OCI-LY1 (cell line): ENCODE data around the gene CXXC5.

Experiments used
- EZH2 ChIP-seq: fragments of 200-600 bp; sonication (generic), shearing (Covaris generic); IDR thresholded peaks from 2 replicates; pipeline ENCODE4 v1.8.0; 2017; ENCODE audit warnings: borderline replicate concordance, mixed run types, mild to moderate bottlenecking, antibody characterized with exemption, low read length, moderate library complexity, mixed read lengths
- TF ChIP-seq, protein P1 (sequence below): fragments of 200-600 bp; sonication (generic), shearing (Covaris generic); IDR thresholded peaks from 2 replicates; pipeline ENCODE4 v1.5.1; 2017; ENCODE audit warnings: mild to moderate bottlenecking, antibody characterized with exemption, low read length, moderate library complexity, mixed read lengths

DNA sequence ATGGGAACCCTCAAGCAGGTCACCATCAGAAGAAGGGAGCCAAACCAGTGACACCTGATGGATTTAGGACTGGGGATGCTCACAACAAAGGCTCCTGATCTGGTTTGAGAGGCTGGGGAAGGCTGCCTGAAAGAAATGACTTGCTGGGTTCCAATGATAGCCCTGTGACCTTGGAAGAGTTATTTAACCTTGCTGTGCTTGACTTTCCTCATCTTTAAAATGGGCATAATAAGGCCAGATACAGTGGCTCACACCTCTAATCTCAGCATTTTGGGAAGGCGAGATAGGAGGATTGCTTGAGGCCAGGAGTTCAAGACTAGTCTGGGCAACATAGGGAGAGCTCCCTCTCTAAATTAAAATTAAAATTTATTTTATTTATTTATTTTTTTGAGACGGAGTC is 83.9 kb downstream of the CXXC5 start:
- TF ChIP-seq, protein P1, sequence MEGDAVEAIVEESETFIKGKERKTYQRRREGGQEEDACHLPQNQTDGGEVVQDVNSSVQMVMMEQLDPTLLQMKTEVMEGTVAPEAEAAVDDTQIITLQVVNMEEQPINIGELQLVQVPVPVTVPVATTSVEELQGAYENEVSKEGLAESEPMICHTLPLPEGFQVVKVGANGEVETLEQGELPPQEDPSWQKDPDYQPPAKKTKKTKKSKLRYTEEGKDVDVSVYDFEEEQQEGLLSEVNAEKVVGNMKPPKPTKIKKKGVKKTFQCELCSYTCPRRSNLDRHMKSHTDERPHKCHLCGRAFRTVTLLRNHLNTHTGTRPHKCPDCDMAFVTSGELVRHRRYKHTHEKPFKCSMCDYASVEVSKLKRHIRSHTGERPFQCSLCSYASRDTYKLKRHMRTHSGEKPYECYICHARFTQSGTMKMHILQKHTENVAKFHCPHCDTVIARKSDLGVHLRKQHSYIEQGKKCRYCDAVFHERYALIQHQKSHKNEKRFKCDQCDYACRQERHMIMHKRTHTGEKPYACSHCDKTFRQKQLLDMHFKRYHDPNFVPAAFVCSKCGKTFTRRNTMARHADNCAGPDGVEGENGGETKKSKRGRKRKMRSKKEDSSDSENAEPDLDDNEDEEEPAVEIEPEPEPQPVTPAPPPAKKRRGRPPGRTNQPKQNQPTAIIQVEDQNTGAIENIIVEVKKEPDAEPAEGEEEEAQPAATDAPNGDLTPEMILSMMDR = no peak
- TF ChIP-seq EZH2 = no peak
